Muscle layer of colon (tissue), 2 donors: ENCODE measurements around the gene LMX1B.
"Not testable (repeated sequence)": the region's sequence is repeated elsewhere in the genome, so short reads cannot be mapped to it uniquely, and the experiment has no call there.

Experiments
- H3K27ac ChIP-seq: one replicate; pipeline ENCODE4 v1.7.0; 2013; ENCODE audit warnings: low read depth, mild to moderate bottlenecking, low read length, moderate library complexity
- H3K27me3 ChIP-seq, 2 donors: one replicate each; pipeline ENCODE4 v1.7.0; 2013; ENCODE audit warnings: low read length in 2 of 2, mild to moderate bottlenecking in 2 of 2; ENCODE audit not compliant: insufficient read depth in 2 of 2, control insufficient read depth in 1 of 2
- H3K36me3 ChIP-seq: one replicate; pipeline ENCODE4 v1.7.0; 2013; ENCODE audit warnings: mild to moderate bottlenecking, low read length; ENCODE audit not compliant: insufficient read depth
- H3K4me1 ChIP-seq: one replicate; pipeline ENCODE4 v1.7.0; 2013; ENCODE audit warnings: mild to moderate bottlenecking, low read length; ENCODE audit not compliant: insufficient read depth
- H3K4me3 ChIP-seq, 2 donors: one replicate each; pipeline ENCODE4 v1.7.0; 2013; ENCODE audit warnings: low read length in 2 of 2, low read depth in 1 of 2, mild to moderate bottlenecking in 1 of 2, moderate library complexity in 1 of 2
- H3K9ac ChIP-seq: one replicate; pipeline ENCODE4 v1.7.0; 2013; ENCODE audit warnings: low read length
- H3K9me3 ChIP-seq: one replicate; pipeline ENCODE4 v1.7.0; 2013; ENCODE audit warnings: mild to moderate bottlenecking, low read length
- donor health status: abdominal sarcoma.
- donor health status: Adenocarcinoma of cecum.

The LMX1B gene

GRCh38 chr9:126656214-126656613 is 42.5 kb downstream of the LMX1B start:
- not testable (repeated sequence) for H3K36me3 ChIP-seq, H3K27ac ChIP-seq, H3K4me3 ChIP-seq, H3K9ac ChIP-seq, H3K9me3 ChIP-seq, H3K4me1 ChIP-seq
- H3K27me3 ChIP-seq = peaks cover 0 to 33% of the 10 kb centered on the region in 2 donors

DNA sequence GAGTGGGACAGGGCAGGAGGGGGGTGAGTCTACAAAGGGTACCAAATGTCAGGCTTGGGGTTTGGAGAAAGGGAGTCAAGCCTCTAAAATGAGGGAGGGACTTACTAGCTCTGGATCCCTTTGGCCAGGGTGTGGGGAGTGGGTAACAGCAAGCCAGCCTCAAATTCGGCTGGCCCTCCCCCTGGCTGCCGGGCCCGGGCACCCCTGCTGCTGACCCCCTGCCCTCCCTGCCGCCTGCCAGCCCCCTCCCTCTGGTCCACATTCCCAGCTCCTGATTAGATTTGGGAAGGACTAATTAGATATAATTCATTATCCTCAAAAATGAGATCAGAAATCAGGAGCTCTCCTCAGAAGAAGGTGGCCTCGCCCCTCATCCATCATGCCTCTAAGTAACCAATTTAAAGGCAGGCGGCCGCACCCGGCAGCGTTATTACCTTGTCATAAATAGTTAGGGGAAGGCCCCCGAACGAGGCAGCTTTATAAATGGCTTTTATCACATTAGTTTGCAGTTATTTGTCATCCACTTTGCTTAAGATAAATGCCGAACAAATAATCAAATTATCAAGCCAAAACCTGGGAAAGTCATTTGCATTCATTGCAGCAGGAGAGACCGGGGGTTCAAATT is 44.6 kb downstream of the LMX1B start:
- Histone ChIP-seq H3K9ac (no peak overlapping the region), H3K36me3 (no peaks in the 10 kb centered on the region), H3K4me1 (no peaks in the 10 kb centered on the region), H3K27ac (no peak overlapping the region), H3K4me3 (no peak overlapping the region), H3K27me3 (peaks cover 0 to 29% of the 10 kb centered on the region in 2 donors), H3K9me3 (no peaks in the 10 kb centered on the region)

DNA sequence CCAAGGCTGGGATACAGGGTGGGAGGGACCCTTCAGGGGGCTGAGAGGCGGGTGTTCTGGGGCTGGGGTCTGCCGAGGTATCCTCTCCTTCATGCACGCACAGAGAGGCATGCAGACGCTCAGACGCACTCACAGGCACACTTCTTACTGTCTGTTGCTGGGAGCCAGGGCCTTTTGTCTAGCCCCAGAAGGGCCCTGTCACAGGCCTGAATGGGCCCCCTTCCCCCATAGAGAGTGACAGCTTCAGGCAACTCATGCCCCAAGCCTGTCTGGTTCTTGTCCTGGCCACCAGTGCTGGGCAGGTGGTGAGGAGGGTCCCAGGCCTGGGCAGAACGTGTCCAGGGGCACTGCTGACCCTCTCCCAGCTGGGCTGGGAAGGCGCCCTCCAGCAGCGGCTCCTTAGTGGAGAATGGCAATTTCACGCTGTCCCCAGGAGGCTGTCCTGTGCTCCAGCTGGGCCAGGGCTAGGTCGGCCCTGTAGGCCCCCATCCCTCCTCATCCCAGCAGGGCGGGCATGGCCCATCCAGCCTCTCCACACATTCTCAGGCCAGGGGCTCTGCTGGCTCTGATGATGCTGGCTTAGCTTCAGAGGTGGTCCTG is 45.3 kb downstream of the LMX1B start:
- Histone ChIP-seq H3K36me3 (no peaks in the 10 kb centered on the region), H3K4me1 (no peaks in the 10 kb centered on the region), H3K27ac (no peak overlapping the region), H3K27me3 (peaks cover 6 to 30% of the 10 kb centered on the region in 2 donors), H3K9ac (no peak overlapping the region), H3K9me3 (no peaks in the 10 kb centered on the region), H3K4me3 (no peak overlapping the region)

- Histone ChIP-seq H3K4me1 (peaks cover 8% of the 10 kb centered on the region), H3K9ac (no peak overlapping the region), H3K4me3 (no peak overlapping the region), H3K27me3 (peaks cover 6 to 39% of the 10 kb centered on the region in 2 donors), H3K36me3 (no peaks in the 10 kb centered on the region), H3K27ac (no peak overlapping the region), H3K9me3 (no peaks in the 10 kb centered on the region)
These were observed 47.4 kb downstream of the LMX1B start for GRCh38 chr9:126661122-126661520.

GRCh38 chr9:126661521-126662251 is 48.0 kb downstream of the LMX1B start:
- H3K4me1 ChIP-seq = peaks cover 8% of the 10 kb centered on the region
- H3K4me3 ChIP-seq = no peak overlapping the region
- H3K9ac ChIP-seq = no peak overlapping the region
- H3K9me3 ChIP-seq = no peaks in the 10 kb centered on the region
- peaks cover 6 to 41% of the 10 kb centered on the region in 2 donors for H3K27me3 ChIP-seq
- no peaks in the 10 kb centered on the region for H3K36me3 ChIP-seq
- no peak overlapping the region for H3K27ac ChIP-seq

DNA sequence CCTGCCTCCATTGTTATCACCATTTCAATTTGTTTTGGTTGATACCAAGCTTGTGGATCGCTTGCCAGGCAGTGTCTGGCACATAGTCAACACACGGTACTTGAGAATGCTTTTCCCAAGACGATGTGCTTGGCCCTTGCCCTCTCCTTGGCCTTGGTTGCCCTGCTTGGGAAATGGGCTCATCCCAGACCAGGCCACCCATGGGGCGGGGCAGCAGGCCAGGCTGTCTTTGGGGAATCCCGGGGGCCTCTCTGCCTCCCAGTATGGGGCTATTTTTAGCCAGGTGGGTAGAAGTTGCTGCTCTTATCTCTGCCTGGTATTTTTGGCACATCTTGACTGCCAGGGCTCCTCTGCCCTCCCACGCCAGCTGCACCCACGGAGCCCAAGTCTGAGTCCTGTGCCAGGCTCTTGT is 49.9 kb downstream of the LMX1B start:
- Histone ChIP-seq H3K9ac (no peak overlapping the region), H3K4me1 (peaks cover 8% of the 10 kb centered on the region), H3K9me3 (no peaks in the 10 kb centered on the region), H3K27ac (no peak overlapping the region), H3K4me3 (no peak overlapping the region), H3K36me3 (no peaks in the 10 kb centered on the region), H3K27me3 (peaks cover 7 to 50% of the 10 kb centered on the region in 2 donors)

GRCh38 chr9:126664900-126665643 is 51.3 kb downstream of the LMX1B start:
- Histone ChIP-seq H3K4me3 (no peak overlapping the region), H3K9ac (no peak overlapping the region), H3K36me3 (no peaks in the 10 kb centered on the region), H3K4me1 (peaks cover 8% of the 10 kb centered on the region), H3K27me3 (peaks cover 10 to 50% of the 10 kb centered on the region in 2 donors), H3K9me3 (no peaks in the 10 kb centered on the region), H3K27ac (no peak overlapping the region)

DNA sequence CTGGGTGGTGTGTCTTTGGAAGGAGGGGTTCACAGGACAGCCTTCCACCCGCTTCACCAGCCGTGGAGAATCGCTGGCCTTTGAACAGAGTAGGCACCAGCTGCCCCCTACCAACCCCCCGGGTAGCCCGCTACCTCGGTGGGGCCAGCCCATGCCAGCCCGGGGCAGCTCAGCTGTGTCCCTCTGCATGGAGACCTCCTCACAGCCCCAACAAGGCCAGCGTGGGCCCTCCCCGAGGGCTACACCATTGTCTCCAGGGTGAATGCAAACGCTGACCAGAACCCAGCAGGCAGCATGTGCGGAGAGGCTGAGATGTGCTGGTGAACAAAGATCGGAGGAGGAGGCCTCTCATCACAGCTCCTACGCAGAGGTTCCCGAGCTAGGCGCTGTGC is 51.9 kb downstream of the LMX1B start:
- Histone ChIP-seq H3K4me3 (no peak overlapping the region), H3K27me3 (peaks cover 13 to 50% of the 10 kb centered on the region in 2 donors)

GRCh38 chr9:126666155-126666803 is 52.6 kb downstream of the LMX1B start:
- H3K9me3 ChIP-seq = no peaks in the 10 kb centered on the region
- H3K27ac ChIP-seq = no peak overlapping the region
- H3K4me1 ChIP-seq = peaks cover 8% of the 10 kb centered on the region
- no peaks in the 10 kb centered on the region for H3K36me3 ChIP-seq
- H3K9ac ChIP-seq = no peak overlapping the region
- H3K27me3 ChIP-seq = peaks cover 16 to 51% of the 10 kb centered on the region in 2 donors
- no peak overlapping the region for H3K4me3 ChIP-seq

More for the DNA sequence above, 51.9 kb downstream of the LMX1B start:
- H3K9ac ChIP-seq = no peak overlapping the region
- H3K9me3 ChIP-seq = no peaks in the 10 kb centered on the region
- H3K4me1 ChIP-seq = peaks cover 8% of the 10 kb centered on the region
- no peaks in the 10 kb centered on the region for H3K36me3 ChIP-seq
- H3K27ac ChIP-seq = no peak overlapping the region

- Histone ChIP-seq H3K9me3 (no peaks in the 10 kb centered on the region), H3K9ac (no peak overlapping the region), H3K4me3 (no peak overlapping the region), H3K36me3 (no peaks in the 10 kb centered on the region), H3K27ac (no peak overlapping the region), H3K4me1 (peaks cover 8% of the 10 kb centered on the region), H3K27me3 (peaks cover 16 to 55% of the 10 kb centered on the region in 2 donors)
These were observed 53.7 kb downstream of the LMX1B start for GRCh38 chr9:126667190-126668055.
